Endothelial cell (in vitro differentiated cells): ENCODE results near the gene ADAM33. TPM values are rescaled to one million over a fixed set of nuclear protein-coding genes. Genes with fewer than 3 reads are reported as not detected.

Experiments
- DNase-seq: peaks from one replicate; pipeline ENCODE4 v3.0.0; 2021; ENCODE audit warnings: low spot score
- H3K27ac Mint-ChIP-seq: one replicate; pipeline ENCODE4 v1.8.0; 2021; ENCODE audit warnings: mixed read lengths, inconsistent platforms; ENCODE audit not compliant: unreplicated experiment
- H3K27me3 Mint-ChIP-seq: one replicate; pipeline ENCODE4 v1.8.0; 2021; ENCODE audit warnings: mild to moderate bottlenecking, moderate library complexity, mixed read lengths, inconsistent platforms; ENCODE audit not compliant: unreplicated experiment
- H3K36me3 Mint-ChIP-seq: one replicate; pipeline ENCODE4 v1.8.0; 2021; ENCODE audit warnings: mild to moderate bottlenecking, low read depth, mixed read lengths, inconsistent platforms; ENCODE audit not compliant: unreplicated experiment
- H3K4me1 Mint-ChIP-seq: one replicate; pipeline ENCODE4 v1.8.0; 2021; ENCODE audit warnings: mild to moderate bottlenecking, mixed read lengths, inconsistent platforms; ENCODE audit not compliant: unreplicated experiment
- H3K4me3 Mint-ChIP-seq: one replicate; pipeline ENCODE4 v1.8.0; 2021; ENCODE audit warnings: mild to moderate bottlenecking, mixed read lengths, inconsistent platforms; ENCODE audit not compliant: unreplicated experiment
- H3K9me3 Mint-ChIP-seq: one replicate; pipeline ENCODE4 v1.8.0; 2021; ENCODE audit warnings: mixed read lengths, inconsistent platforms; ENCODE audit not compliant: unreplicated experiment
- CTCF ChIP-seq: fragments of 200-600 bp; sonication (generic); IDR thresholded peaks from one replicate; pipeline ENCODE4 v1.5.0; 2021; ENCODE audit warnings: antibody characterized with exemption; ENCODE audit not compliant: unreplicated experiment
- total RNA-seq: library from RNA; stranded (reverse); fragmentation: NEBNext Ultra II Directional; extraction: Animal tissue kit (Norgen Biotek cat#: 25700); gene quantifications from one replicate; pipeline ENCODE4 v1.2.1, GENCODE V29; 2021; ENCODE audit not compliant: unreplicated experiment

ADAM33 gene
- total RNA-seq, 1 donor from 2014 or later, result 0.23 TPM

GRCh38 chr20:3673221-3674070, 8.4 kb downstream of the ADAM33 start:
- Mint-ChIP-seq H3K9me3 (no peaks in the 10 kb centered on the region), H3K27me3 (peaks cover 20% of the 10 kb centered on the region), H3K4me3 (no peak overlapping the region), H3K27ac (no peak overlapping the region), H3K4me1 (peaks cover 7% of the 10 kb centered on the region), H3K36me3 (no peaks in the 10 kb centered on the region)
- no peak for DNase-seq
- no peak for TF ChIP-seq CTCF

- Mint-ChIP-seq H3K27me3 (peaks cover 20% of the 10 kb centered on the region), H3K27ac (no peak overlapping the region), H3K36me3 (no peaks in the 10 kb centered on the region), H3K4me3 (no peak overlapping the region), H3K9me3 (no peaks in the 10 kb centered on the region), H3K4me1 (peaks cover 7% of the 10 kb centered on the region)
- DNase-seq, result no peak
- TF ChIP-seq CTCF, result no peak
Measured at GRCh38 chr20:3672547-3673171, 9.2 kb downstream of the ADAM33 start.

- Mint-ChIP-seq H3K36me3 (no peaks in the 10 kb centered on the region), H3K9me3 (no peaks in the 10 kb centered on the region), H3K27ac (no peak overlapping the region), H3K4me1 (peaks cover 7% of the 10 kb centered on the region), H3K4me3 (no peak overlapping the region), H3K27me3 (peaks cover 20% of the 10 kb centered on the region)
- no peak for DNase-seq
- TF ChIP-seq CTCF, result no peak
Measured at GRCh38 chr20:3671986-3672546, 9.7 kb downstream of the ADAM33 start.

GRCh38 chr20:3670945-3671344, 10.9 kb downstream of the ADAM33 start:
- Mint-ChIP-seq H3K36me3 (no peaks in the 10 kb centered on the region), H3K4me1 (peaks cover 7% of the 10 kb centered on the region), H3K9me3 (no peaks in the 10 kb centered on the region), H3K27me3 (peaks cover 20% of the 10 kb centered on the region), H3K27ac (no peak overlapping the region), H3K4me3 (no peak overlapping the region)
- no peak for DNase-seq
- no peak for TF ChIP-seq CTCF

GRCh38 chr20:3670511-3670910, 11.3 kb downstream of the ADAM33 start:
- no peaks in the 10 kb centered on the region for H3K9me3 Mint-ChIP-seq
- DNase-seq, result no peak
- no peaks in the 10 kb centered on the region for H3K36me3 Mint-ChIP-seq
- peaks cover 7% of the 10 kb centered on the region for H3K4me1 Mint-ChIP-seq
- peak overlapping the region; percentile 8 for H3K4me3 Mint-ChIP-seq
- no peak for TF ChIP-seq CTCF
- peak overlapping the region; percentile 7 for H3K27ac Mint-ChIP-seq
- H3K27me3 Mint-ChIP-seq, result peaks cover 20% of the 10 kb centered on the region
